NCI-H2196 treated with DMSO at 0.1 percent for 48 hours (cell line): ENCODE data around the gene GLI3.

Experiments used
- DNase-seq: peaks from one replicate; lab custom pipeline; 2025; ENCODE audit not compliant: unreplicated experiment; lab: John Stamatoyannopoulos, UW

GLI3 gene

GRCh38 chr7:42107484-42108240 lies 129.3 kb downstream of the GLI3 start:
- no peak for DNase-seq

- no peak for DNase-seq
These were observed 130.4 kb downstream of the GLI3 start for GRCh38 chr7:42106562-42106961.

GRCh38 chr7:42105554-42106358 lies 131.3 kb downstream of the GLI3 start:
- no peak for DNase-seq

GRCh38 chr7:42104694-42105093 lies 132.3 kb downstream of the GLI3 start:
- DNase-seq, result no peak

GRCh38 chr7:42104231-42104630 lies 132.8 kb downstream of the GLI3 start:
- DNase-seq, result no peak

- DNase-seq, result no peak
These were observed 133.6 kb downstream of the GLI3 start for GRCh38 chr7:42103456-42103855.

- DNase-seq, result no peak
These were observed 134.0 kb downstream of the GLI3 start for GRCh38 chr7:42103020-42103419.

GRCh38 chr7:42102301-42102700 lies 134.7 kb downstream of the GLI3 start:
- no peak for DNase-seq

- no peak for DNase-seq
These were observed 136.9 kb downstream of the GLI3 start for GRCh38 chr7:42100156-42100508.

GRCh38 chr7:42099470-42100155 lies 137.4 kb downstream of the GLI3 start:
- DNase-seq, result no peak

- no peak for DNase-seq
These were observed 137.9 kb downstream of the GLI3 start for GRCh38 chr7:42099066-42099465.

- DNase-seq, result no peak
These were observed 139.3 kb downstream of the GLI3 start for GRCh38 chr7:42097752-42098151.

GRCh38 chr7:42096681-42097561 lies 140.1 kb downstream of the GLI3 start:
- no peak for DNase-seq

- DNase-seq, result no peak
These were observed 140.7 kb downstream of the GLI3 start for GRCh38 chr7:42096268-42096667.

- DNase-seq, result no peak
These were observed 141.2 kb downstream of the GLI3 start for GRCh38 chr7:42095791-42096190.

GRCh38 chr7:42093349-42093905 lies 143.6 kb downstream of the GLI3 start:
- no peak for DNase-seq

GRCh38 chr7:42091461-42092291 lies 145.3 kb downstream of the GLI3 start:
- no peak for DNase-seq

GRCh38 chr7:42090806-42091205 lies 146.2 kb downstream of the GLI3 start:
- DNase-seq, result no peak

- no peak for DNase-seq
These were observed 147.0 kb downstream of the GLI3 start for GRCh38 chr7:42090056-42090455.

- DNase-seq, result no peak
These were observed 149.4 kb downstream of the GLI3 start for GRCh38 chr7:42087616-42088015.
